ENCODE results near the gene FYTTD1.
"Not testable (repeated sequence)": the region's sequence is repeated elsewhere in the genome, so short reads cannot be mapped to it uniquely, and the experiment has no call there.

Gene FYTTD1

GRCh38 chr3:197749601-197750395 is at the start of gene FYTTD1:
Gene FYTTD1 (plus strand): TSS chr3:197749883. CDS start chr3:197749972, 89 bp downstream.
- DNase-seq, result peak; percentile 92

- DNase-seq, result no peak
These were observed 49.6 kb upstream of the FYTTD1 start for GRCh38 chr3:197700095-197700494.

GRCh38 chr3:197701841-197702240 is 47.8 kb upstream of the FYTTD1 start:
- no peak for DNase-seq

- no peak for DNase-seq
These were observed 43.0 kb upstream of the FYTTD1 start for GRCh38 chr3:197706658-197707057.

- DNase-seq, result no peak
These were observed 40.5 kb upstream of the FYTTD1 start for GRCh38 chr3:197709135-197709534.

- not testable (repeated sequence) for DNase-seq
These were observed 38.7 kb upstream of the FYTTD1 start for GRCh38 chr3:197710965-197711364.

- peak; percentile 74 for DNase-seq
These were observed 37.5 kb upstream of the FYTTD1 start for GRCh38 chr3:197711973-197712707.

GRCh38 chr3:197713477-197713822 is 36.2 kb upstream of the FYTTD1 start:
- DNase-seq, result no peak

GRCh38 chr3:197714251-197714650 is 35.4 kb upstream of the FYTTD1 start:
- DNase-seq, result no peak

- DNase-seq, result no peak
These were observed 30.8 kb upstream of the FYTTD1 start for GRCh38 chr3:197718891-197719290.

GRCh38 chr3:197720694-197721093 is 29.0 kb upstream of the FYTTD1 start:
- no peak for DNase-seq

GRCh38 chr3:197722734-197723133 is 26.9 kb upstream of the FYTTD1 start:
- DNase-seq, result no peak

GRCh38 chr3:197727878-197728277 is 21.8 kb upstream of the FYTTD1 start:
- not testable (repeated sequence) for DNase-seq

GRCh38 chr3:197728487-197728886 is 21.2 kb upstream of the FYTTD1 start:
- DNase-seq, result no peak

GRCh38 chr3:197730200-197730599 is 19.5 kb upstream of the FYTTD1 start:
- DNase-seq, result peak; percentile 92

GRCh38 chr3:197730770-197731169 is 18.9 kb upstream of the FYTTD1 start:
- DNase-seq, result peak; percentile 77

GRCh38 chr3:197731483-197731882 is 18.2 kb upstream of the FYTTD1 start:
- DNase-seq, result not testable (repeated sequence)

GRCh38 chr3:197733042-197733441 is 16.6 kb upstream of the FYTTD1 start:
- no peak for DNase-seq

- DNase-seq, result no peak
These were observed 14.9 kb upstream of the FYTTD1 start for GRCh38 chr3:197734667-197735318.

GRCh38 chr3:197736010-197736490 is 13.6 kb upstream of the FYTTD1 start:
- DNase-seq, result no peak

GRCh38 chr3:197736491-197737318 is 13.0 kb upstream of the FYTTD1 start, which contains the start of gene RUBCN:
Gene RUBCN (minus strand): TSS chr3:197736904. CDS start chr3:197736719, 185 bp downstream.
- peak; percentile 96 for DNase-seq

GRCh38 chr3:197737319-197737649 is 12.4 kb upstream of the FYTTD1 start:
- DNase-seq, result no peak
